CD4-positive, alpha-beta T cell treated with Interferon gamma for 1 hour (primary cell): ENCODE data around the gene CAVIN2.
"Not testable (repeated sequence)": the region's sequence is repeated elsewhere in the genome, so short reads cannot be mapped to it uniquely, and the experiment has no call there.

Experiments used
- DNase-seq: peaks from one replicate; pipeline ENCODE4 v3.0.0-alpha.2; 2020

The CAVIN2 gene

DNA sequence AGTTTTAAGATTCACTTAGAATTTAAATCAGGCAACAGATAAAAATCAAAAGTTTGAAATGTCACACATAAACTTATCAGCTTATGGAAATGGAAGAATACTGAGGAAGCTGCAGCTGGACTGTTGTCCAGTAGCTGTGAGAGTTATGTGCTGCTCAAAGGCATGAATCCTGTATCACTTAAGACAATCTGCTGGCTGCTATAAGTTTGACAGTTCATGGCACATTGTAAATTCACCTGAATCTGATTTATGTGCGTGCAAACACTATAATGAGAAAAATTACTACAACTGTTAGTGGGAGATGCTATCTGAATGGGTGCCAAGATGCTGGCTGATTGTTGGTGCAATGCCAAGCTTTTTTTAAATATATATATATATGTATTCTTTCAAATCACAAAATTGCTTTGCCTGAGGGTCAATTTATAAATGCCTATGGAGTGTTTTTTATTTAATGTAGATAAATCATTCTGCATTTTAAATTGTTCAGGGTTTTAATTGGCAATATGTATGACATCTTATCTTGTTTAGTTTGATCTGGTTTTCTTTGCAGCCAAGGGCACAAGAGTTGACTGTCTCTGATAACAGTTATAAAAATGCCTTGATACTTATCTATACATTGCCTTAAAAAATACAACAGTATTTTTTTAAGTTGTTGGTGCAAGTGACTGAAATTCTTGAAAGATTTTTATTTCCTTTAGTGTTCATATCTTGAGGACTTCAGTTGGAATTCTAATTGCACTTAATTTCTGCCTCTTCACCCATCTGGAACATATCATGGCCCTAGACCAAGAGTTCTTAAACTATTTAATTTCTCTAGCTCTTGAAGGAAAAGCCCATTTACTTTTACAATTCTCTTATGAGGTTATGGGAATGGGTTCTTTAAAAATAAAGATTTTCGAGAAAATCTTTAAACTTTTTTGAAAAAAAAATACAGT is 48.7 kb downstream of the CAVIN2 start:
- DNase-seq: no peak

DNA sequence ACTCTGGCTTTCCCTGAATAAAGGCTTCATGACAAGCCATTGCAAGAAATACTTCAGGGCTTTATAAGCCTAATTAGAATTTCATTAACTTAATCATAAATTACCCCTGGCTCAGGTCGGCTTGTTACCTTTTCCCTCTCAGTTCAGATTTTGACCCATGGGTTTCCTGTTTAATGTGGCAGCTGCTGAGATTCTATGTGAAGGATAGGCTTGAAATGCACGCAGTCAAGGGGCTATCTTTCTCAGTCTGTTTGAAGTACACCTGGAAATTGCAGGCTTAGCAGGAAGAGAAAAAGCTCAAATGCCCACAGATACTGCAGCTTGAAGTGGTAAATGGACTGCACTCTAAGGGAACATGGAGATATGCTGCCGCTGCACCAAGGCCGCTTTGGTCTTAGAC is 49.4 kb downstream of the CAVIN2 start:
- no peak for DNase-seq

- DNase-seq: no peak
Measured at GRCh38 chr2:191795715-191796114, 51.2 kb downstream of the CAVIN2 start.

DNA sequence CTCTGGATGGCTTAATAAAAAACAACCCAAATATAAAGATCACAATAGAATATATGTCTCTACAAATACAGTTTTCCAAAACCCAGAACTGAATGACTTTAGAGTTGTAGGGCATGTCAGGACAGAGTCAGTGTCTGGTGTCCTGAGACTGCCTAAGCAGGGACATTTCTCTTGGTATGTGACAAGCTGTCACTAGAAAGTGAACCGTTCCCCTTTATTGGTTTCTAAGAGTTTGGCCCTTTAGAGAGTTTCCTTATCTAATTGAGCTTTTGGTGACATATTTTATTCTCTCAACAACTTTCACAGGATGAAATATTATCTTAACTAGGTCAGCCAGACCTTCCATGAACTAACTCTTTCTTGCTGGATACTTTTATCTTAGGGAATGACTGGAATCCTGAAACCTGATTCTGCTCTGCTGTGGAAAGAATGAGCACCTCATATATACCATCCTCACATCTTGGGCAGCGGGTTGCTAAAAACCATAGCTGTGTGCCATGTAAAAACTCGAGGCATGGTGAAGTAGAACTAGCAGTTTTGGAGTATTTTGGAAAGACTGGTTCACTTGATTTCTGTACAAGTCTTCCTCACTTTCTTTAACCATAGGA is 54.8 kb downstream of the CAVIN2 start:
- no peak for DNase-seq

DNA sequence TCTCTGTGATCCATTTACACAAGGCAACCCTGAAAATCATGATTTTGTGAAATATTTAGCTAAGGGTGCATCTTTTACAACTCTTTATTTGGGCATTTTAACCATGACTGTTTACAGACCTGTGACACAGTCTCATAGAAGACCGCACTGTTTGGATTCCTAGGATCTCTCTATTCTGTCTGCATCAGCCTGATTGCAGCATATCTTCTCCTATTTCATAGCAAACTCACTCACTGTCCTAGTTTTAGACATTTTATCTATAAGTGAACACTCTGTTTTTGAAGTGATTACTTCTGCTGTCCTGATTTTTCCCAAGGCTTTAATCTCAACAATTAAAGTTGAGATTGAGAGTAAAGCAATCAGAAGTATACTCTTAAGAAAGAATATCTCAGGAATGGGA is 56.2 kb downstream of the CAVIN2 start:
- DNase-seq: no peak

DNA sequence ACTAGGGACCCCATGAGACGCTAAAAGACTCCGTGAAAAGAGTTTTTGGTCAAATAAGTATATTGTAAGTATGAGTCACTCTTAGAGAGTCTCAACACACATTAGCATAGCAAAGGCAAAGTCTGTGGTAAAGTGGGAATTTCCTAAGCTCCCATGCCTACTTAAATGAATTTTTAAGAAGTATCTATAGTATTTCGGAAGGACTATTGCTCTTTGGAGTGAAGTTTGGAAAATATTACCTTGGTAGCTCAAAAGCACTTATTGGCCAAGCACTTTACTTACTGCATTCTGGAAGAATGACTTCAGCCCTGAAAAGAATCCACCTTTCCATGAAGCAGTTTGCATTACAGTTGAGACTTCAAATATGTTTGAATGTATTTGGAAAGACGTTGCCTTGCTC is 57.1 kb downstream of the CAVIN2 start:
- DNase-seq: no peak

DNA sequence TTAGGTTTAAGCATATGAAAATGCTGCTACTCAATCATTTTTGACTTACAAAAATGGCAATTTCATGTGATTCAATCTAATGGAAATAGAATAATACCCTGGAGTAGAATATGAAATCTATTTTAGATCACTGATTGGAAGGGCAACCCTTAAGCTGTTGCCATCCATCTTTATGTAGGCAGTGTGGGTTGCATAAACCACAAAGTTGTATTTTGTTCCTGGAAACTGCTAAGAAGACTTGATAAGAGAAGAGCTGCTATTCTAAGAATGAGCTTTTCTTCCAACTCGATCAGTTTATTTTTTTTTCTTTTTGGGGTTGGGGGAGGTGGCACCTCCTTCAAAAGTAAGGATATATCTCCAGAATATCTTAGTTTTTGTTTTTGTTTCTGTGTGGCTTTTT is 60.2 kb downstream of the CAVIN2 start:
- no peak for DNase-seq

DNA sequence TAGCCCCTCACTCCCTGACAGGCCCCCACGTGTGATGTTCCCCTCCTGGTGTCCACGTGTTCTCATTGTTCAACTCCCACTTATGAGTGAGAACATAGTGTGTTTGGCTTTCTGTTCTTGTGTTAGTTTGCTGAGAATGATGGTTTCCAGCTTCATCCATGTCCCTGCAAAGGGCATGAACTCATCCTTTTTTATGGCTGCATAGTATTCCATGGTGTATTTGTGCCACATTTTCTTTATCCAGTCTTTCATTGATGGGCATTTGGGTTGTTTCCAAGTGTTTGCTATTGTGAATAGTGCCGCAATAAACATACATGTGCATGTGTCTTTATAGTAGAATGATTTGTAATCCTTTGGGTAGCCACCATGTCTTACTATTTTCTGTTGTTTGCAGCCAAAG is 61.2 kb downstream of the CAVIN2 start:
- not testable (repeated sequence) for DNase-seq
